Activated naive CD8-positive, alpha-beta T cell treated with anti-CD3 and anti-CD28 coated beads, Interleukin-2, amount 10 ng/mL, durations not matched to agents 7 days and 5 days (primary cell): Measurements from ENCODE around the gene ELFN1. TPM values are rescaled to one million over a fixed set of nuclear protein-coding genes. Genes with fewer than 3 reads are reported as not detected.

Source experiments
- ATAC-seq: fragments of 150-1000 bp; cut with Tn5 transposase; one replicate; pipeline ENCODE4 v1.10.0; 2021; ENCODE audit warnings: low read depth, moderate library complexity
- POLR2A ChIA-PET: fragments of 350-600 bp; sonication (Branson Sonifier 250); formaldehyde crosslinking; loops from one replicate; lab custom pipeline; 2021; ENCODE audit warnings: antibody characterized with exemption; lab: Charles Lee
- DNase-seq: peaks from one replicate; pipeline ENCODE4 v3.0.0; 2021
- H3K27ac Mint-ChIP-seq: one replicate; pipeline ENCODE4 v1.8.0; 2022; ENCODE audit warnings: mild to moderate bottlenecking, mixed read lengths
- H3K27me3 Mint-ChIP-seq: one replicate; pipeline ENCODE4 v1.8.0; 2022; ENCODE audit warnings: mild to moderate bottlenecking, moderate library complexity, mixed read lengths
- H3K36me3 Mint-ChIP-seq: one replicate; pipeline ENCODE4 v1.8.0; 2021; ENCODE audit warnings: mild to moderate bottlenecking, mixed read lengths
- H3K4me1 Mint-ChIP-seq: one replicate; pipeline ENCODE4 v1.8.0; 2021; ENCODE audit warnings: mixed read lengths
- H3K4me3 Mint-ChIP-seq: one replicate; pipeline ENCODE4 v1.8.0; 2022; ENCODE audit warnings: mild to moderate bottlenecking, moderate library complexity, mixed read lengths
- H3K9me3 Mint-ChIP-seq: one replicate; pipeline ENCODE4 v1.8.0; 2021; ENCODE audit warnings: mixed read lengths
- total RNA-seq, 2 experiments: library from RNA; stranded (reverse); gene quantifications; one replicate each; pipeline ENCODE4 v1.2.3, GENCODE V29; 2021

Gene ELFN1
- total RNA-seq, 2 experiments from 2014 or later: not detected

- no peak for DNase-seq
- POLR2A ChIA-PET: no interaction called here
- Mint-ChIP-seq H3K36me3 (no peaks in the 10 kb centered on the region), H3K27ac (no peak overlapping the region), H3K9me3 (no peaks in the 10 kb centered on the region), H3K27me3 (peaks cover 1% of the 10 kb centered on the region), H3K4me1 (no peaks in the 10 kb centered on the region), H3K4me3 (no peak overlapping the region)
- no peak for ATAC-seq
These were observed 53.2 kb downstream of the ELFN1 start for GRCh38 chr7:1723254-1723653.

GRCh38 chr7:1724118-1724910 is 54.2 kb downstream of the ELFN1 start:
- Mint-ChIP-seq H3K4me1 (no peaks in the 10 kb centered on the region), H3K36me3 (no peaks in the 10 kb centered on the region), H3K9me3 (peaks cover 2% of the 10 kb centered on the region), H3K27me3 (peaks cover 1% of the 10 kb centered on the region), H3K4me3 (no peak overlapping the region), H3K27ac (no peak overlapping the region)
- POLR2A ChIA-PET: no interaction called here
- DNase-seq (no peak), ATAC-seq (no peak)

DNA sequence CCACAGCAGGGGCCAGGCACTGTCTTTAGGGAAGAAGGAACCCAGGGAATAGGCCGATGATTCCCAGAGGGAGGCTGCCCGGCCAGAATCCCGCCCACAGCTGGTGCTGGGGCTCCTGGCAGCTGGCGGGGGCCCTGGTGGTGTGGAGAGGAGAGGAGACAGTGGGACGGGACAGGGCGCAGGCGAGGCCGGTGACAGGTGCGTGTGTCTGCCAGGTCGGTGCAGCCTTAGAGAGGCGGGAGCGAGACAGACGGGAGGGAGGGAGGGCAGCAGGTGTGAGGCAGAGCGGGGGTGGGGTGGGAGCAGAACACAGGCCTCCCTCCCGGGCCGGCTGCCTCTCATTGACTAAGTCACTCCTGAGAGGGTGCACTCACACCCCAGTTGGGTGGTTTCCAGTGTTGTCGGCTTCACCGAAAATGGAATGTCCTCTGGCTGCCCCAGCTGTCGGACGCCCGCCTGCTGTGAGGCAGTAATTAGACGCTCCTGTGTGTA is 55.2 kb downstream of the ELFN1 start:
- ATAC-seq (no peak), DNase-seq (no peak)

DNA sequence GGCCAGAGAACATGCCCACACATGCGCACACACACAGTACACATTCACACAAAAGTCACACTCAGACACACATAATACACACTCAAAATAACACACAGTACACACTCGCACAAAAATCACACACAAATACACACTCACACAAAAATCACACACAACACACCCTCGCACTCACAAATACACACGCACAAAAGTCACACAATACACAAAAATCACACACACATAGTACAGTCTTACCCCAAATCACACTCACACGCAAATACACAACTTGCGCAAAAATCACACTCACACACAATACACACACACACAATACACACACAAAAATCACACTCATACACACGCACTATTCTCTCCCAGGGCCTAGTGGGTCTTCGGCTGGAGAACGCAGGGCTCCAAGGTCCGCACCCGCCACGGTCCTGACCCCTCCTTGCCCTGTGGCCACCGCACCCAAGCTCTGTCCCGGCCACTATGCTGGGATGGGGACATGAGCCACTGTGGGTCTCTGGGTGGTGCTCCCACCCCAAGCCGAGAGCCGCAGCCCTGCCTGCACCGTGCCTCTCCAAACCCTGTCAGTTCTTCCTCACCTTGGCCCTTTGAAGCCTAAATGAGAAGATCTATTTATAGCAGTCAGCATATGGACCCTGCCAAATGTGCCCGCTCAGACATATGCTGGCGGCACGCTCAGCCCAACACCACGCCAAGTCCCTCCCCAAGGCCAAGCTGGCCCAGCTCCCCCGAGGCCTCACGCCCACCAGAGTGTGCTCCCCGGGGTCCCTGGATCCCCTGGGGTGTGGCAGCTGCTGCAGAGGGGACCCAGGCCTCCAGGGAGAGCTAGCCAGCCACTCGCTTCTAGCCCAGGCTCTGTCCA is 55.9 kb downstream of the ELFN1 start:
- H3K27me3 Mint-ChIP-seq: peaks cover 1% of the 10 kb centered on the region
- H3K36me3 Mint-ChIP-seq: no peaks in the 10 kb centered on the region
- no peak for DNase-seq
- peaks cover 4% of the 10 kb centered on the region for H3K9me3 Mint-ChIP-seq
- H3K27ac Mint-ChIP-seq: no peak overlapping the region
- no peaks in the 10 kb centered on the region for H3K4me1 Mint-ChIP-seq
- POLR2A ChIA-PET: no interaction called here
- no peak overlapping the region for H3K4me3 Mint-ChIP-seq
- ATAC-seq: no peak

More for the DNA sequence above, 55.2 kb downstream of the ELFN1 start:
- H3K36me3 Mint-ChIP-seq: no peaks in the 10 kb centered on the region
- H3K27ac Mint-ChIP-seq: no peak overlapping the region
- H3K4me3 Mint-ChIP-seq: no peak overlapping the region
- peaks cover 3% of the 10 kb centered on the region for H3K9me3 Mint-ChIP-seq
- POLR2A ChIA-PET: no interaction called here
- no peaks in the 10 kb centered on the region for H3K4me1 Mint-ChIP-seq
- H3K27me3 Mint-ChIP-seq: peaks cover 1% of the 10 kb centered on the region

DNA sequence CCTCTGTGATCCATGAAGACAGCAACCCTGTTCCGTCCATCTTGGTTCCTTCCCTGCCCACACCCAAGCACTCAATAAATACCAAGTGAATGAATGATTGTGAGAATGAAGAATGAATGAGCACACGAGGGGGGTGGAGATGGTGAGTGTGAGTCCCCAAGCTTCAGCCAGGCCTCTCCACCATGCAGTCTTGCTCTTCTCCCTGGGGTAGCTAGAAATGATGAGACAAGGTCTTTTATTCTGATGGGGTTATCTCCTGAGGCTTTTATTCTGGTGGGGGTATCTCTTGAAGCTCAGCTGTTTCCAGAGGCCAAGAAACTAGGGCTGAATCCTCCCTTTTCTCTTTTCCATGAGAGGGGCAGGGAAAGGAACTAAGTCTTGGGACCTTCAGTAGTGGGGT is 57.0 kb downstream of the ELFN1 start:
- ATAC-seq (no peak), DNase-seq (no peak)
- no peaks in the 10 kb centered on the region for H3K36me3 Mint-ChIP-seq

GRCh38 chr7:1727812-1728570 is 57.9 kb downstream of the ELFN1 start:
- no peaks in the 10 kb centered on the region for H3K4me1 Mint-ChIP-seq
- DNase-seq: no peak
- no peak overlapping the region for H3K27ac Mint-ChIP-seq
- H3K4me3 Mint-ChIP-seq: no peak overlapping the region
- H3K9me3 Mint-ChIP-seq: peaks cover 4% of the 10 kb centered on the region
- no peaks in the 10 kb centered on the region for H3K36me3 Mint-ChIP-seq
- POLR2A ChIA-PET: no interaction called here
- peaks cover 1% of the 10 kb centered on the region for H3K27me3 Mint-ChIP-seq
- no peak for ATAC-seq

More for the DNA sequence above, 57.0 kb downstream of the ELFN1 start:
- Mint-ChIP-seq H3K4me1 (no peaks in the 10 kb centered on the region), H3K9me3 (peaks cover 4% of the 10 kb centered on the region), H3K27ac (no peak overlapping the region), H3K27me3 (peaks cover 1% of the 10 kb centered on the region), H3K4me3 (no peak overlapping the region)
- POLR2A ChIA-PET: no interaction called here

- no peak for DNase-seq
- POLR2A ChIA-PET: no interaction called here
- peaks cover 1% of the 10 kb centered on the region for H3K27me3 Mint-ChIP-seq
These were observed 59.1 kb downstream of the ELFN1 start for GRCh38 chr7:1729183-1729582.

GRCh38 chr7:1729773-1730172 is 59.7 kb downstream of the ELFN1 start:
- Mint-ChIP-seq H3K9me3 (peaks cover 4% of the 10 kb centered on the region), H3K27me3 (peaks cover 1% of the 10 kb centered on the region), H3K4me1 (no peaks in the 10 kb centered on the region), H3K36me3 (no peaks in the 10 kb centered on the region), H3K27ac (no peak overlapping the region), H3K4me3 (no peak overlapping the region)
- ATAC-seq: no peak
- POLR2A ChIA-PET: no interaction called here
- DNase-seq: no peak

More at GRCh38 chr7:1729183-1729582, 59.1 kb downstream of the ELFN1 start:
- Mint-ChIP-seq H3K36me3 (no peaks in the 10 kb centered on the region), H3K27ac (no peak overlapping the region), H3K4me1 (no peaks in the 10 kb centered on the region), H3K4me3 (no peak overlapping the region), H3K9me3 (peaks cover 4% of the 10 kb centered on the region)
- no peak for ATAC-seq

GRCh38 chr7:1732072-1732471 is 62.0 kb downstream of the ELFN1 start:
- Mint-ChIP-seq H3K27ac (no peak overlapping the region), H3K9me3 (peaks cover 4% of the 10 kb centered on the region), H3K4me1 (no peaks in the 10 kb centered on the region), H3K4me3 (no peak overlapping the region), H3K27me3 (no peaks in the 10 kb centered on the region), H3K36me3 (no peaks in the 10 kb centered on the region)
- POLR2A ChIA-PET: interaction anchor here (0.6 kb wide), 1 partner anchor 149 kb away, joined by 3 read pairs; no protein-coding TSS in a partner anchor
- DNase-seq: no peak
- no peak for ATAC-seq

DNA sequence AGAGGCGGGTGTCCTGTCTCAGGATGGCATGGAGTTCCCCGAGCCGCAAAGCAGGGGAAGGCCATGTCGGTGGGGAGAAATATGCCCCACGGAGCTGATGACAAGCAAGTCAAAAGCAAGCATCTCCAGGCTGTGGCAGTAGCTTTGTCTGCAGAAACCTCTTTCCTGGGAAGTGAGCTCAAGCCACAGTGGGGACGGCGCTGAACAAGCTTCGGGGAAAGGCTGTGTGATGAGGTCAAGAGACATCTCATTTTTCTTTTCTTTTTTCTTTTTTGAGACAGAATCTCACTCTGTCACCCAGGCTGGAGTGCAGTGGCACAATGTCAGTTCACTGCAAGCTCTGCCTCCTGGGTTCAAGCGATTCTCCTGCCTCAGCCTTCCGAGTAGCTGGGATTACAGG is 62.6 kb downstream of the ELFN1 start:
- Mint-ChIP-seq H3K4me3 (no peak overlapping the region), H3K27me3 (no peaks in the 10 kb centered on the region), H3K36me3 (no peaks in the 10 kb centered on the region), H3K4me1 (no peaks in the 10 kb centered on the region), H3K27ac (no peak overlapping the region), H3K9me3 (peaks cover 4% of the 10 kb centered on the region)
- POLR2A ChIA-PET: no interaction called here
- no peak for ATAC-seq
- no peak for DNase-seq

- DNase-seq: no peak
- no peaks in the 10 kb centered on the region for H3K36me3 Mint-ChIP-seq
- no peak for ATAC-seq
- H3K27ac Mint-ChIP-seq: no peak overlapping the region
- no peaks in the 10 kb centered on the region for H3K27me3 Mint-ChIP-seq
- POLR2A ChIA-PET: no interaction called here
- no peak overlapping the region for H3K4me3 Mint-ChIP-seq
- H3K4me1 Mint-ChIP-seq: peaks cover 1% of the 10 kb centered on the region
- H3K9me3 Mint-ChIP-seq: peaks cover 4% of the 10 kb centered on the region
These were observed 63.3 kb downstream of the ELFN1 start for GRCh38 chr7:1733206-1733907.

DNA sequence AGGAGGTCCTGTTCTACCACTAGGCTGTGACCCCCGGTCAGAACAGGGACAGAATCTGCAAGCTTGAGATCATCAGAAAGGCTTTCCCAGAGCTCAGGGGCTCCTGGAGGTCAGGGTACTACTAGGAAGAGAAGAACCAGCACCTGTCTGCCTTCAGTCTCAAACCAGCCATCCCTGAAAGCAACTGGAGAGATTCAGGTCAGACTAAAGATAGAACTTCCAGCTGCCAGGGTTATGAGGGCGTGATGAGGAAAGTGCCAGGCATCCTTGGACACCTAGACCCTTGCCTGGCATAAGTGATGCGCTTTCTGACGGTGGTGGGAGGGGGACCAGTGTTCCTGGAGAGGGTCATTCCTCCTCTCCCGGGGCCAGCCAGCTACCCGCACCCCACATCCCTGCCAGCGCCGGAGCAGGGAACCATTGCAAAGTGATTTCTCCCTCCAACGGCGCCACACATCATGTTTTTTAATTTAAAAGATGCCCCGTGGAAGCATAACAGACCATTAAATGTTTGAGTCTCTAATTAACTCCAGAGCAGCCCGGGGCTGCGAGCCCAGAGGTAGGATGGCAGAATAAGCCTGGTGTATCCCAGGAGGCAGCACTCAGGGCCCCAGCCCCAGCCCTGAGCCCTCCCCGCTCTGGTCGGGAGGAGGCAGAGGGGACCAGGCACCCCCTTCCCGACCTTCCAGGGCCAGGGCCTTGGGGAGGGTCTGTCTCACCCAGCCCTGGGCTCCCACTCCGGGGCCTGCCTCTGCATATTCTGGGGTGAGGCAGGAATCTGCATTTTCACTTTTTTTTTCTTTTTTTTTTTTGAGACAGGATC is 64.0 kb downstream of the ELFN1 start:
- Mint-ChIP-seq H3K27ac (no peak overlapping the region), H3K4me3 (no peak overlapping the region), H3K9me3 (peaks cover 2% of the 10 kb centered on the region), H3K27me3 (no peaks in the 10 kb centered on the region), H3K36me3 (no peaks in the 10 kb centered on the region), H3K4me1 (peaks cover 3% of the 10 kb centered on the region)
- ATAC-seq (no peak), DNase-seq (no peak)
- POLR2A ChIA-PET: no interaction called here
